Epithelial cell of esophagus (primary cell): ENCODE results near the gene LPIN1.

Experiments used
- DNase-seq: peaks from one replicate; pipeline ENCODE4 v3.0.0; 2010; ENCODE audit warnings: low read depth
- H3K4me3 ChIP-seq: 2 replicates; pipeline ENCODE4 v1.5.1; 2011; ENCODE audit warnings: mild to moderate bottlenecking, low read length, control low read depth
- CTCF ChIP-seq: IDR thresholded peaks from 2 replicates; pipeline ENCODE4 v1.5.1; 2011; ENCODE audit warnings: low read depth, mild to moderate bottlenecking, low read length, control low read depth, inconsistent platforms; ENCODE audit not compliant: insufficient read depth; ENCODE audit errors: missing control alignments

Gene LPIN1

DNA sequence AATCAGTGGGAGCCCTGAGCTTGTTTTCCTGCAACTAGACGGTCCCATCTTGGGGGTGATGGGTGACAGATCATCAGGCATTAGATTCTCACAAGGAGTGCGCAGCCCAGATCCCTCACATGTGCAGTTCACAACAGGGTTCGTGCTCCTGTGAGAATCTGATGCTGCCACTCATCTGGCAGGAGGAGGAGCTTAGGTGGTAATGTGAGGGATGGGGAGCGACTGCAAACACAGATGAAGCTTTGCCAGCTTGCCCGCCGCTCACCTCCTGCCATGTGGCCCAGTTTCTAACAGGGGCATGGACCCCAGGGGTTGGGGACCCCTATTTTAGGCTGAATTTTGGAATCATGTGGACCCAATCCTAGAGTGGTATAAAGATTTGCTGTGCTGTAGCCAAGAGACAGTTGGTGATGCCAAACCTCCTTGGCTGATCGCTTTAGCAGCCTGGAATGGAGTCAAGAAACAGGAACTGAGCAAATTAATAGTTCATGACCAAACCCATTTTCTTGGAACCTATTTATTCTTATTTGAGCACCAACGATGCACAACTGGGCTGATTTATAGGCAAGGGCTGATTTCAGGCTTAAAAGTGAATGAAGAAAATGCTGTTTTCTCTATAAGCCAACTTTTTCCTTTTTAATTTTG, 25.7 kb downstream of the LPIN1 start:
- DNase-seq = no peak
- no peak for TF ChIP-seq CTCF
- no peak overlapping the region for H3K4me3 ChIP-seq

- TF ChIP-seq CTCF = no peak
- no peak overlapping the region for H3K4me3 ChIP-seq
- no peak for DNase-seq
These were observed 26.7 kb downstream of the LPIN1 start for GRCh38 chr2:11773111-11773510.

DNA sequence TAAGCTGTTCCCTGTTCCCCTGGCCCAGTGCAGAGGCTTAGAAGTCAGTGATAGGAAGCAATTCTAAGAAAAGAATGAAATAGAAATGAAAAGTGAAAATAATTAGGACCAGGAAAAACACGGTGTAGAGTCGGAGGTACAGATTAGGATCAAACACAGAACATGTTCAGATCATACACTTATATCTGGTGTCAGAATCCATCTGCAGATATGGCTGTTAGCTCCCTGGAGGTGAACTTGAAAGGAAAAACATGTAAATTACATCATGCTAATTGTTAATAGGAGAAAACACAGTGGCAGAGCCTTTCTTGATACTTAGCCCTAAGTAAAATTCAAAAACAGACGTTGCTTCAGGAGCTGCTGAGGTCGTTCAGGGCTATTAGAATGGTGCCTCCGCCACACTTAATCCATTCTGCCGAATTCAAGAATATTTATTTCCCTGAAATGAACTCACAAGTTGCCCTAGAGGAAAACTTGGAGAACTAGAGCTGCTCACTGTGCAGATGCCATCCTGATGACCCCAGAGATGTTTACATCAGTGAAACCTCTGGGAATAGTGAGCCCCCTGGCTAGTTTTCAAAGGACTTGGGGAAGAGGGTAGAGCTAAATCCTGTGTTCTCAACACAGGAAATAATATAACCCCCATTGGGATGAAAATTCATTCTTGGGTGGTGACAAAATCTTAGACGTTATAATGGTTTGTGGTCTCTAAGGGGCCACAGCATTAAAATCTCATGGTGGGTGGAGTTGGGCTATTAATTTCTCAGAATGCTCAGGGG, 27.5 kb downstream of the LPIN1 start:
- no peak overlapping the region for H3K4me3 ChIP-seq
- DNase-seq = no peak
- TF ChIP-seq CTCF = no peak

DNA sequence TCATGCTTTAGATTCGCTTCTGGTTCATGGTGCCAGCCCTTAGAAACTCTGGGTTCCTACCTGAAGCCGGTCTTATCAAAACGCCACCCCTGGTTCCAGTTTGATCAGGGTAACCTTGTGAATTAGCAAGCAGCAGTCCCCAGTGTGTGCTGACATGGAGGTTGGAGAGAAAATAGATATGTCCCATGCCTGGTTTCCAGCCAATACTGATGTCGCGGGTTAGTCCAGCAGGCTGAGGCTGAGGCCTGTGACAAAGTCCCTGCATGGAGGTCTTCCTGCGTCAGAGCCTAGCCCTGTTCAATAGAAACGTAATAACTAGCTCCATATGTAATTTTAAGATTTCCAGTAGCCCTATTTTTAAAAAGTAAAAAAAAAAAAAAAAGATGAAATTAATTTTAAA, 28.2 kb downstream of the LPIN1 start:
- TF ChIP-seq CTCF = no peak
- DNase-seq = no peak
- H3K4me3 ChIP-seq = no peak overlapping the region

DNA sequence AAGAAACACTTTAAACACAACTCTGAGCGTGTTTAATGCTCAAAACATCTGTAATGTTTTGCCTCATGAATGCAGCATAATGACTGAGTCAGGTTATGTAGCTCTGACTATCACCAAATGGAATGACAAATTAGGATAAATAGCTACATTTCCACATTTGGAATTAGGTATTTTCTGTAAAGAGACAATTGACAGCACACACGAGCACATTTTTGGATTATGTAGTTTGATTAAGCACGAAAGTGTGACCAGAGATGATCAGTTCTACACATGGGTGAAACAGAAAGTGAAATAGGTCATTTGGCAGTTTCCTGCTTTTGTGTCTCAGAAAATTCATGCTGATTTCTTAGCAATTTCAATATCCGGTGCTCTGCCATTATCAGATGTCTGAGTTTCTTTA, 29.0 kb downstream of the LPIN1 start:
- H3K4me3 ChIP-seq = no peak overlapping the region
- DNase-seq = no peak
- TF ChIP-seq CTCF = no peak

- DNase-seq = no peak
- no peak for TF ChIP-seq CTCF
- H3K4me3 ChIP-seq = no peak overlapping the region
These were observed 30.8 kb downstream of the LPIN1 start for GRCh38 chr2:11777066-11777782.
